Measurements from ENCODE around the gene TIGD1.
A peak's percentile ranks its signal among the peaks of the same experiment; 100 is the strongest.
"Not testable (repeated sequence)": the region's sequence is repeated elsewhere in the genome, so short reads cannot be mapped to it uniquely, and the experiment has no call there.

The TIGD1 gene

GRCh38 chr2:232539298-232540231 is 10.8 kb downstream of the TIGD1 start, which contains the start of gene CHRNG:
CHRNG (plus strand) TSS chr2:232539692; CDS start chr2:232539748, 56 bp downstream.
- no peak for DNase-seq (ENCODE audit: low spot score)

GRCh38 chr2:232538671-232539070 is 11.7 kb downstream of the TIGD1 start:
- no peak for DNase-seq (ENCODE audit: low spot score)

- DNase-seq (ENCODE audit: low spot score), result no peak
These were observed 12.9 kb downstream of the TIGD1 start for GRCh38 chr2:232537499-232537898.

- peak; percentile 63 for DNase-seq (ENCODE audit: low spot score)
These were observed 13.3 kb downstream of the TIGD1 start for GRCh38 chr2:232537079-232537478.

GRCh38 chr2:232535761-232536530 is 14.4 kb downstream of the TIGD1 start:
- DNase-seq (ENCODE audit: low spot score), result no peak

GRCh38 chr2:232534940-232535651 is 15.3 kb downstream of the TIGD1 start:
- no peak for DNase-seq (ENCODE audit: low spot score)

- peak; percentile 40 for DNase-seq (ENCODE audit: low spot score)
These were observed 16.2 kb downstream of the TIGD1 start for GRCh38 chr2:232533944-232534710.

- DNase-seq (ENCODE audit: low spot score), result not testable (repeated sequence)
These were observed 17.5 kb downstream of the TIGD1 start for GRCh38 chr2:232532821-232533220.

- DNase-seq (ENCODE audit: low spot score), result peak; percentile 92
These were observed 17.9 kb downstream of the TIGD1 start for GRCh38 chr2:232532419-232532818.

- DNase-seq (ENCODE audit: low spot score), result no peak
These were observed 19.6 kb downstream of the TIGD1 start for GRCh38 chr2:232530626-232531260.

- DNase-seq (ENCODE audit: low spot score), result no peak
These were observed 20.4 kb downstream of the TIGD1 start for GRCh38 chr2:232529806-232530547.

- DNase-seq (ENCODE audit: low spot score), result no peak
These were observed 21.5 kb downstream of the TIGD1 start for GRCh38 chr2:232528746-232529460.

GRCh38 chr2:232527905-232528470 is 22.4 kb downstream of the TIGD1 start:
- no peak for DNase-seq (ENCODE audit: low spot score)

GRCh38 chr2:232526372-232526941 is 23.9 kb downstream of the TIGD1 start:
- no peak for DNase-seq (ENCODE audit: low spot score)

- DNase-seq (ENCODE audit: low spot score), result no peak
These were observed 24.5 kb downstream of the TIGD1 start, which contains the start of gene CHRND for GRCh38 chr2:232525791-232526371. CHRND (plus strand) TSS chr2:232526160; CDS start chr2:232526216, 56 bp downstream.

- no peak for DNase-seq (ENCODE audit: low spot score)
These were observed 25.2 kb downstream of the TIGD1 start for GRCh38 chr2:232525199-232525598.

GRCh38 chr2:232524771-232525170 is 25.6 kb downstream of the TIGD1 start:
- DNase-seq (ENCODE audit: low spot score), result no peak

Data from NAMALWA (cell line).